K562 (cell line): Measurements from ENCODE around the gene LRP2.

Experiments used
- ADNP ChIP-seq: fragments of 200-800 bp; sonication (Bioruptor generic); IDR thresholded peaks from 2 replicates; pipeline ENCODE4 v1.6.1; 2016; ENCODE audit warnings: missing genetic modification characterization, missing compliant biosample characterization
- CHD2 ChIP-seq: IDR thresholded peaks from 2 replicates; pipeline ENCODE4 v1.6.1; 2011; ENCODE audit warnings: low read depth, low read length
- CREB1 ChIP-seq, 2 experiments: sonication (generic) in 1 of 2; formaldehyde crosslinking in 1 of 2; IDR thresholded peaks; 2 replicates each; pipeline versions ENCODE4 v1.6.1 to v1.8.0; 2012 to 2022; ENCODE audit warnings: inconsistent platforms in 1 of 2, mild to moderate bottlenecking in 1 of 2, missing genetic modification reagents in 1 of 2, moderate library complexity in 1 of 2
- CTCF ChIP-seq, 3 experiments: IDR thresholded peaks in 2 of 3; conservative IDR thresholded peaks in 1 of 3; 2 replicates each; pipeline ENCODE4 v1.5.1; 2011 to 2012; ENCODE audit warnings: low read length in 3 of 3, mild to moderate bottlenecking in 3 of 3, control low read depth in 2 of 3, improper control_type of control experiment in 1 of 3, inconsistent platforms in 1 of 3, low read depth in 1 of 3, mixed read lengths in 1 of 3, moderate library complexity in 1 of 3; ENCODE audit not compliant: insufficient read depth in 2 of 3
- EP300 ChIP-seq: IDR thresholded peaks from 2 replicates; pipeline ENCODE4 v1.6.1; 2012; ENCODE audit warnings: low read length, improper control_type of control experiment
- ETS1 ChIP-seq: conservative IDR thresholded peaks from 2 replicates; pipeline ENCODE4 v1.6.1; 2011; ENCODE audit warnings: low read depth, mild to moderate bottlenecking, low read length; ENCODE audit not compliant: control insufficient read depth
- RBM17 ChIP-seq: fragments of 200-400 bp; formaldehyde crosslinking; IDR thresholded peaks from 2 replicates; pipeline ENCODE4 v1.6.1; 2017; ENCODE audit warnings: low read depth, mild to moderate bottlenecking, low read length, borderline replicate concordance
- RFX5 ChIP-seq: IDR thresholded peaks from 2 replicates; pipeline ENCODE4 v1.6.1; 2011; ENCODE audit warnings: low read depth, mild to moderate bottlenecking, improper control_type of control experiment, low read length
- ZNF280A ChIP-seq: fragments of 450-650 bp; IDR thresholded peaks from 2 replicates; pipeline ENCODE4 v1.6.1; 2018; ENCODE audit warnings: mild to moderate bottlenecking, low read depth; ENCODE audit not compliant: partially characterized antibody

GRCh38 chr2:169391236-169391635, 28.9 kb upstream of the LRP2 start:
- TF ChIP-seq CHD2 (no peak), RBM17 (no peak), ADNP (no peak), ETS1 (no peak), RFX5 (no peak), EP300 (no peak), CTCF (IDR thresholded peaks at IDR 0.05 in 2 of 3, conservative IDR thresholded peaks at IDR 0.05 in 1 of 3; ENCODE audit: insufficient read depth in 2 of 3, low read depth in 1 of 3, low read length in 3 of 3) (no peak), ZNF280A (no peak), CREB1 (IDR thresholded peaks at IDR 0.05) (no peak), CREB1 (CRISPR knock-in tag; IDR thresholded peaks at IDR 0.05) (no peak)
